GM13977 (cell line): ENCODE data around the gene TTC23L.

Source experiments
- DNase-seq: peaks from one replicate; pipeline ENCODE4 v3.0.0; 2012; ENCODE audit warnings: low spot score
- CTCF ChIP-seq: IDR thresholded peaks from 2 replicates; pipeline ENCODE4 v1.5.1; 2012; ENCODE audit warnings: mild to moderate bottlenecking, control low read depth; ENCODE audit not compliant: insufficient read depth; ENCODE audit errors: extremely low read depth, missing control alignments
- in situ Hi-C: fragments of 300-500 bp; cut with MboI; formaldehyde crosslinking; loops from one replicate; pipeline ENCODE4 v1.12.0; 2022; ENCODE audit warnings: low sequenced_read_pairs, low pct_unique_long_range_greater_than_20kb, mixed read lengths, inconsistent platforms; ENCODE audit not compliant: unreplicated experiment

The TTC23L gene

DNA sequence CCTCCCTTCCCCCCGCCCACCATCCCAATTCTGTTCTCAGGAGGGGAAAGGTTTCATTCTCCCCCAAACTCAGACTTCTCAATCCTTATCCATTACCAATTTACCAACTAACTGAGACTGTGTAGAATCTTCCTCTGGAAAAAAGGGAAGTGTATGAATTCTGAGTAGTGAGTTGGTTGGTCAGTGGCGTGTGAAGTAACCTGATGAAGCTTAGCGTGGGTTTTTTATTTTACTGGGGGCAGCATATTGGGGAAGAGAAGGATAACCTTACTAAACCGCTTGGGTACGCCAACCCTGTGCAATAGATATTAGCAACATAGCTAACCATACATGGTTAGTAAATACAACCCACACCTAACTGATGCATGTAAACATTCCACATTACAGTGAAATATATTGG is 89.3 kb downstream of the TTC23L start:
- DNase-seq: no peak
- no peak for TF ChIP-seq CTCF
- in situ Hi-C loops: no loop called here

DNA sequence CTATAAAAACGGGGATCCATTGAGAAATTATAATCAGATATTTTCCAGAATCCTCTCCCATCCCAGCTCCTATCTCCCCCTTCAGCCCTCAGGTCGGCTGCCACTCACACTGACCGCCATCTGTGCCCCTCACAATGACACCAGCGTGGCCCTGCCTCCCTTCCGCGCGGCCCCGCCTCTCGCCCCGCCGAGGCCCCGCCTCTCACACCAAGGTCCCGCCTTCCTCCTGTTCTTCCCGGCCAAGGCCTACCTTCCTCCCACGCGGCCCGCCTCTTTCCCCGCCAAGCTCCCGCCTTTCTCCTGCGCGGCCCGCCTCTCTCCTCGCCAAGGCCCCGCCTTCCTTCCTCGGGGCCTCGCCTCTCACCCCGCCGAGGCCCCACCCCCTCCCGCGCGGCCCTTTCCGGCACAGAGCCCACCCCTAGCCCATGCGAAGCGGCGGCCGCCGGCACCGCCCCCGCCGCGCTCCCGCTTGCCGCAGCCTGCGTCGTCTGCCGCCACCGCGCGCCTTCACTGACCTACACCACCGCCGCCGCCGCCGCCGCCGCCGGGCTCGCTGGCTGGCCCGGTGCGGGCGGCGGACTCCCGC is 90.3 kb downstream of the TTC23L start, which contains the start of gene DNAJC21:
Gene DNAJC21, plus strand, starts transcription at position 426 of the 586 bp plus-strand sequence. CDS start 261 bp downstream, outside the sequence.
- in situ Hi-C loops: no loop called here
- peak; percentile 99 for DNase-seq
- TF ChIP-seq CTCF: no peak

GRCh38 chr5:34929720-34930461 is 90.9 kb downstream of the TTC23L start:
- DNase-seq: peak; percentile 91
- in situ Hi-C loops: no loop called here
- no peak for TF ChIP-seq CTCF

DNA sequence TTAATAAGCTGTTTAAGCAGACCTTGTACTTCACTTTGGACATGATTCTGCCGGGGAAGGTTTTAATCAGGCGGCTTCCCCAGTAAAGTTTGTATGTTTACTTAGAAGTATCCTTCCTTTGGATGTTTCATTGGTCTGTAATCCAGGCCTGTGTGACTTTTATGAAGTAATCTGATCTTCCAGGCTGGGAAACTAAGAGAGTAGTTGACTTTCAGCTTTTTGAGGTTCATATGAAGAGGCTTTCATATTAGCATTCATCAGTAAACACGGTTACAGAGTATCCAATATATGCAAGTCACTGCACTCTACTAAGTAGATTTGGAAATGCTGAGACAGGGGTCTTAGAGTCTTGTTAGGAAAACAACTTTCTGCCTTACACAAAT is 91.5 kb downstream of the TTC23L start:
- in situ Hi-C loops: no loop called here
- no peak for DNase-seq
- TF ChIP-seq CTCF: no peak

DNA sequence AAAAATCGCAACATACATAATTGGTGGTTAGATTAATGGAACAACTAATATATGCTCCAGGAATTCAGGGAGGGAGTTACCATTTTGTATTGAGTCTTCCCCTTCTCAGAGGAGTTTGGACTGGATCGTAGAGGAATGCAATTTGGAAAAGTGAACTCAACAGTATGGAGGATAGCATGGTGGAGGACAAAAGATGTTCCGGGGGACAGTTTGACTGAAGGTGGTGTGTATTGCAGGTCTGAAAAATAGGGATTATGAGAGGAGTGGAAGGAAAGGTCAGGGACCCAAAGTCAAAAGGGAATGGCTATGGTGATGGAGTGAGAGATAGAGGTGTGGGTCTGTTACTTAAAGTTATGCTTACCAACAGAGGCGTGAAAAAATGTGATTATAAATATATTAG is 91.9 kb downstream of the TTC23L start:
- DNase-seq: no peak

DNA sequence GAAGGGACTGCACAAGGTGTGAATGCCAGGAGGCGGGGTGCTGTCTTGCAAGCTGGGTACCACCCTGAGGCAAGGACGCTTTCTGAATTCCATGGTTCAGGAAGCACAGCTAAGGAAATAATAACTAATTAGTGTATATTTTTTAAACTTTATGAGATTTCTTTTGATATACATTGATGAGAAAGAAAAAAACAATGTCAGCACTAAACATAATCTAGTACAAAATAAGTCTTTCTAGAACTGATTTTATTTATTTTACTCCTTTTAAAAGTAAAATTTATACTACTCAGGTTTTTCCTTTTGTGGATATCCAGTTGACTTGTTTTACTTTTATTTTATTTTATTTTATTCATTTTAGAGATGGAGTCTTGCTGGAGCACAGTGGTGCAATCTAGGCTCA is 94.0 kb downstream of the TTC23L start:
- in situ Hi-C loops: no loop called here
- TF ChIP-seq CTCF: no peak
- no peak for DNase-seq

More for the DNA sequence above, 91.9 kb downstream of the TTC23L start:
- in situ Hi-C loops: no loop called here
- no peak for TF ChIP-seq CTCF
